Mesenteric fat pad (tissue), 1 donor: ENCODE measurements around the gene SNAP47. TPM values are rescaled to one million over a fixed set of nuclear protein-coding genes. Genes with fewer than 3 reads are reported as not detected.
A peak's percentile ranks its signal among the peaks of the same experiment; 100 is the strongest.

Source experiments
- DNase-seq: peaks from one replicate; pipeline ENCODE4 v3.0.0-alpha.2; 2020; ENCODE audit warnings: low spot score
- total RNA-seq: library from RNA; stranded (reverse); fragmentation: NEBNext Ultra II Directional; extraction: Animal tissue kit (Norgen Biotek cat#: 25700); gene quantifications from one replicate; pipeline ENCODE4 v1.2.1, GENCODE V29; 2021
- donor health status: DM: yes; HTN: yes; CAD: no.

Gene SNAP47
- total RNA-seq, 1 donor from 2014 or later = 18.8 TPM

GRCh38 chr1:227731696-227732585 lies 3.3 kb upstream of the SNAP47 start:
- DNase-seq = no peak

DNA sequence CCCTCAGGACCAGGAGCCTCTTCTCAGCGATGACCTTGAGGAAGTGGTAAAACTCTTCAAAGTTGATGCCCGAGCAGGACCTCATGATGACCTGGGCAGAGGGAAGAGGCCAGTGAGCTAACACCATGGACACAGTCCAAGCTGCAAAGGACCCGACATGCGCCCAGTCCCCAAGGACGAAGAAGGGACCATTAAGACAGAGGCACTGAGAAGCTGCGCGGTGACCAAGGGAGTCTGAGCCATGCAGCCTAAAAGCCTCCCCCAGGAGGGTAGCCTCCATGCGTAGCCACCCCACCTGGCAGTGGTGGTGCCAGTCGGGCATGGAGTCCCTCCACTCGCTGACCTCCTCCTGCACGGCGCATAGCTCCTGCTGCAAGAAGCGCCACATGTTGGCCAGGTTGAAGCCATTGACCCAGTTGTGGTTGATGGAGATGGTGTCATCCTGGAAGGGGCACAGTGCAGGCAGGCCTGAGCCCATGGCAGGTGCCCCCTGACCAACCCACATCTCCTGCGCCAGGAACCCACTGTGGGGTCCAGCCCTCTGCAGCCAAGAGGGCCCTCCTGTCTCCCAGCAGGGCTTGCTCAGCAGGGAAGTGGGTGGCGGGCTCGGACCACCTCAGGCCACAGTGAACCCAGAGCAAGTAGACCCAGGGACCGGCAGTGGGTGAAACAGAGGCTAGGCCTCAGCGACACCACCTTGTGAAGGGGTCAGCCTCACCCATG lies 2.5 kb upstream of the SNAP47 start:
- no peak for DNase-seq

DNA sequence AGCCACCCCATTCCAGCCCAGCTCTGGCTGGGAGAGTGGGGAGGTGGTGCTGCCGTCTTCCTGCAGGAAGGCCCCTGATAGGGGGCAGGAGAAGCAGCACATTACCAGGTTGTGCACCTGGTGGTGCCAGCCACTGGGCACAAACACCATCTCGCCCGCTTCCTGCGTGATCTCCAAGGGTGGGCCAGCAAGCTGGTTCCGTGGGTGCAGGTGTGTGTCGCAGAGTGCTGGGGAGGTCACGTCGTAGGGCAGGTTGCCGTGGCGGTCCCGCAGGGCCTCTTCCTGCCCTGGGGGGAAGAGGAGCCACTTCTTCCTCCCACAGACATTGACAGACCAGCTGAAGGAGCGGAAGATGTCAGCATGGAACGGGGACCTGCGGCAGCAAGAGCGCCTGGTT lies 1.9 kb upstream of the SNAP47 start:
- no peak for DNase-seq

- no peak for DNase-seq
Measured at GRCh38 chr1:227733751-227734545, 1.3 kb upstream of the SNAP47 start.

- no peak for DNase-seq
Measured at GRCh38 chr1:227734546-227734855, 734 bp upstream of the SNAP47 start.

DNA sequence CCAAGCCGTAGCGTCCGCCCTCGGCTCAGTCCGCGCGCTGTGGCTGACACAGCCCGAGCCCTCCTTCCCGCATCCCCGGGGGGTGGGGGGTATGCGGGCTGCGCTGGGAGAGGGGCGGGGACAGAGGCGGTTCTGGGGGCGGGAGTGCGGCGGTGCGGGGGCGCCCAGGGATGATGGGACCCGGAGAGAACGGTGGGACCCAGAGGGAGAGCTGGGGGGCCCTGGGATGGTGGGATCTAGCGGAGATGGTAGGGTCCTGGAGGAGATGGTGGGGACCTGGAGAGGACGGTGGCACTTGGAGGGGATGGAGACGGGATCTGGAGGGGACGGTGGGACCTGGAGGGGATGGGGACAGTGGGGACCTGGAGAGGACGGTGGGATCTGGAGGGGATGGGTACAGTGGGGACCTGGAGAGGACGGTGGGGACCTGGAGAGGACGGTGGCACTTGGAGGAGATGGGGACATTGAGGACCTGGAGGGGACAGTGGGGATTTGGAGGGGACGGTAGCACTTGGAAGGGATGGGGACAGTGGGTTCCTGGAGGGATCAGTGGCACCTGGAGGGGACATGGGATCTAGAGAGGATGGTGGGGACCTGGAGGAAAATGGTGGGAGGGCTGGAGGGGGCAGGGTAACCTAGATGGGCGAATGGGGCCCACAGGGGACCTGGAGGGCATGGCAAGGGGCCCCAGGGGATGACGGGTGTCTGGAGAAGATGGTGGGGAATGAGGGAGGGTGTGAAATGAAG lies 477 bp downstream of the SNAP47 start:
- DNase-seq = peak; percentile 74

GRCh38 chr1:227736814-227737432 lies 1.7 kb downstream of the SNAP47 start:
- DNase-seq = peak; percentile 57

GRCh38 chr1:227738820-227739219 lies 3.6 kb downstream of the SNAP47 start:
- DNase-seq = peak; percentile 72

DNA sequence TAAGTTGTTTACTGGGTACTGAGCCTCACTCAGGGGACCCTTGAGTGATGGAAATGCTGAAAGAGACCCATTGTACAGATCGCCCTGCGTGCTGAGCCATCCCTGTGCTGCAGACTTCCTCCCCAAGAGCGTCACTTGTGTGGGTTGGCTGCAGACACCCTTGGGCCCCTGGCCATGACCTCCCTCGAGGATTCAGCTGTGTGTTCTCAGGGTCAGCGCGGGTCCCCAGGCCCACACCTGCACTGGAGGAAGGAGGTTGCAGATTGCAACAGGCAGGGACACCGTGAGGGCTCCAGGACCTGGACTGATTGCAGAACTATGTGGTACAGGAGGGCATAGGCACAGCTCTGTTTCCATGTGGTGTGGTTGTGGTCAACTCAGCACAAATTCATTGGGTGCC lies 4.4 kb downstream of the SNAP47 start:
- peak; percentile 47 for DNase-seq

GRCh38 chr1:227740401-227740960 lies 5.2 kb downstream of the SNAP47 start:
- DNase-seq = peak; percentile 41

DNA sequence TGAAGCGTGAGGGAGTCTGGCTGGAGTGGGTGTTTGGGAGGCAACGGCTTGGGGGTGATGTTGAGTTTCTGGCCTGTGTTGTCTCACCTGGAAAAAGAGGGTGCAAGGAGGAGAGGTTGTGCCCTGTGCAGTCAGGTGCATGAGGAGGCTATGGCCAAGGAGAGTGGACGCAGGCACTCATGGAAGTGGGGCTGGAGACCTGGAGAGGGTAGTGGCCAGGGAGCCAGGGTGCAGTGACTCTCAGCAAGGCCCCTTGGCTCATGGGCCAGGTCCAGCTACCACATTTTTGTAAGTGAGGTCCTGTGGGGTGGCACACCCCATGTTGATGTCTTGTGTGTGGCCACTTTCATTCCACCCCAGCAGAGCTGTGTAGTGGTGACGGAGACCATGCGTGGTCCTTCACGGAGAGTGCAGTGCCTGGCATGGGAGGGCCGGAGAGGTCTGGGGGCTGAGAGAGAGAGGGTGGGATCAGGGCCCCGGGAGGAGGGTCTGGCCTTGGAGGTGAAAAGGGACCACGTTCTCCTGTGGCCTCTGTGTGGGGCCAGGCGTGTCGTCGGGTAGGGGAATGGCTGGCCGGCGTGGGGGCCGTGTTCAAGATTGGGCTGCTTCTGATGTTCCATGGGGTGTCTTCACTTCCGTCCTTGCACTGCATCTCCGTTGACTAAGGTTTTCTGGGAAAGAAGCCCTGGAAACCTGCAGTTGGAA lies 6.1 kb downstream of the SNAP47 start:
- DNase-seq = peak; percentile 78

DNA sequence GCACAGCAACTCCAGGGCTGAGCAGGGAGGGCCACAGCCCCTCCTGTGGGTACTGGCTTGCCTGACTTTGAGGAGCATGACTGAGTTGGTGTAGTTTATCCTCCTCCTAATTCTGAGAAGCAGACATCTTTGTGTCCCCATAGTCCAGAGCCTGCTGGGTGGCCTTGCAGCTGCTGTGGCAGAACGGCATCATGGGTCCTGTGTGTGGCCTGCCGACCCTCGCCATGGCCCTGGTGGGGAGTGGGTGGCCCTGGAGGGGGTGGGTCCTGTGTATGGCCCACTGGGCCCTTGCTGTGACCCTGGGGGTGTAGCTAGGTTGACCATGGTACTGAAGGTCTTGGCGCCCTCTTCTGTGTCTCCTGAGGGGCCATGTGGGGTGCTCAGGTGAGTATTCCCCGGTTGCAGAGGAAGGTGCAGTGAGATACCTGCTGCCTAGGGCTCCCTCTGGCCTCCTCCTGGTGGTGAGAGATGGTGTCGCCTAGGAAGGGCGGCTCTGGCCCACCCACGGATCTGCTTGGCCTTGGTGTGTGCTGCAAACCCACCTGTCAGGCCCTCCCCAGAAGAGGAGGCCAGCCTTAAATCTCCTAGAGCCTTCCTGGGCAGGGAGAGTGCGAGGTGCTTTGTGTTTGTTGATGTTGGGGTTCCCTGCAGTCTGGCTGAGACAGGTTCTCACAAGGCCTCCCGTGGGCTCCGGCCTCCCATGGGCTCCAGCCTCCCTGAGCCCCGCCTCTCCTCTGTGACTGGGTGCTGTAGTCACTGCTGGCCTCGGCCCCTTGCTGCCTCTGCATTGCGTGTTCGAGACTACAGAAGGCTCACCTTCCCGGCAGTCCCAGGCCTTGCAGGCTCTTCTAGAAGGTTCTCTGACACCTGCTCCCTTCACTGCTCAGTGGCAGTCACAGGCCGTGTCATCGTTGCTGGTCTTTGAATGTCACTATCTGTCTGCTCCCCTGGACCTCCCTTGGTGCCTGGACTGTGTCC lies 7.8 kb downstream of the SNAP47 start:
- DNase-seq = no peak

DNA sequence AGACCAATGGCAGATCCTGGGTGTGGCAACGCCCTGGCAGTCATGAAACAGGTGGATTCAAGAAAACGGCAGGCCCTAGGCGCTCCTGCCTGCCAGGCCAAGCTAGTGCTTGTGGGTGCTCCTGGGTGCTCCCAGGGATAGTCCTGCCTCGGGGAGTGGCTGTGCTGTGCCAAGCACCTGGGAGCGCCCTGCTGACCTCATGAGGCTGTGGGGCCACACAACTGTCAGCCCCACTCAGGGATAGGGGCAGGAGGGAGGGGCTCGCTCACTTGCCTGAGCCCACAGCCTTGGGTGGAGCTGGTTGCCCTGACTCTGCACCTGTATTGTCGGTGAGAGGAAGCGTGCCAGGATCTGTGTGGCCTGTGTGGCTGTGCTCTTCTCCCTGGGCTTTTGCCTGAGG lies 9.4 kb downstream of the SNAP47 start:
- no peak for DNase-seq

- no peak for DNase-seq
Measured at GRCh38 chr1:227745568-227746265, 10.5 kb downstream of the SNAP47 start.

- DNase-seq = no peak
Measured at GRCh38 chr1:227746676-227747075, 11.4 kb downstream of the SNAP47 start.

- no peak for DNase-seq
Measured at GRCh38 chr1:227747382-227747781, 12.1 kb downstream of the SNAP47 start.

DNA sequence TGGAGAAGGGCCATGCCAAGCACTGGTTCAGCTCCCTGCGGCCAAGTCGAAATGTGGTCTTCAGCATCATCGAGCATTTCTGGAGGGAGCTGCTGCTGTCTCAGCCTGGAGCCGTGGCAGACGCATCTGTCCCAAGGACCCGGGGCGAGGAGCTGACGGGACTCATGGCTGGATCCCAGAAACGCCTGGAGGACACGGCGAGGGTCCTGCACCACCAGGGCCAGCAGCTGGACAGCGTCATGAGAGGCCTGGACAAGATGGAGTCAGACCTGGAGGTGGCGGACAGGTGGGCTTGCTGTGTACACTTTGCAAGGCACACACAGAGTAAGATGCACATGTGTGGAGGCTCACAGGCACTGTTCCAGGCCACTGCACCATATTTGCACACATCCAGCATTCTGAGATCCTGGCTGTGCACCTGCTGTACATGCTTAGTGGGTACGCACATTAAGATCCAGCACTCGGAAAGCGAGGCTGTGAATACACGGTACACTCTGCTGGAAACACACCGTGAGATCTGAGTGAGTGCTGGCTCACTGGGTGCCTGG lies 12.8 kb downstream of the SNAP47 start:
- no peak for DNase-seq
